ENCODE results near the gene IL17RD.

- no peak for TF ChIP-seq CTCF (IDR thresholded peaks at IDR 0.05)
- no peak for TF ChIP-seq POLR2A (IDR thresholded peaks at IDR 0.05)
- TF ChIP-seq EP300 (IDR thresholded peaks at IDR 0.05), result no peak
- TF ChIP-seq POLR2AphosphoS5 (IDR thresholded peaks at IDR 0.05), result peak in 2 of 3 donors; percentile 8 to 44
Observed at GRCh38 chr3:57048052-57048671, 117.0 kb downstream of the IL17RD start.
